ENCODE data around the gene PPP4R4.

PPP4R4 gene

GRCh38 chr14:94291906-94292525 lies 117.9 kb downstream of the PPP4R4 start:
- Histone ChIP-seq H2AK5ac (ENCODE audit: low read length, severe bottlenecking) (no peak overlapping the region), H3K4ac (ENCODE audit: low read depth in 1 of 2, low read length in 2 of 2) (no peak overlapping the region), H2BK15ac (ENCODE audit: low read depth, poor library complexity, severe bottlenecking) (no peak overlapping the region), H3K79me1 (replicated peaks; ENCODE audit: low read length, poor library complexity, severe bottlenecking) (no peaks in the 10 kb centered on the region), H3K27me3 (ENCODE audit: control insufficient read depth in 1 of 2, insufficient read depth in 1 of 2, low read length in 2 of 2) (peaks cover 0 to 12% of the 10 kb centered on the region in 2 experiments), H3K23ac (ENCODE audit: low read length in 2 of 2) (no peak overlapping the region), H3K9me3 (ENCODE audit: control insufficient read depth, low read length) (no peaks in the 10 kb centered on the region), H3K4me1 (ENCODE audit: control insufficient read depth, insufficient read depth, low read depth, low read length) (no peaks in the 10 kb centered on the region), H3K4me2 (ENCODE audit: low read length, poor library complexity, severe bottlenecking) (no peak overlapping the region), H3K9ac (ENCODE audit: low read length) (no peak overlapping the region), H3K14ac (ENCODE audit: low read length in 2 of 2) (no peak overlapping the region), H3K18ac (ENCODE audit: low read depth in 1 of 2, low read length in 2 of 2) (no peak overlapping the region), H3K36me3 (ENCODE audit: control insufficient read depth in 1 of 2, insufficient read depth in 2 of 2, low read depth in 1 of 2, low read length in 2 of 2) (no peaks in the 10 kb centered on the region), H2BK12ac (ENCODE audit: low read length in 2 of 2) (no peak overlapping the region), H3K27ac (ENCODE audit: low read length, poor library complexity, severe bottlenecking) (no peak overlapping the region), H2BK5ac (ENCODE audit: low read depth, low read length, poor library complexity, severe bottlenecking) (no peak overlapping the region), H3K4me3 (ENCODE audit: insufficient read depth in 1 of 2, low read depth in 1 of 2, low read length in 2 of 2) (no peak overlapping the region), H2AFZ (ENCODE audit: low read depth, low read length) (no peak overlapping the region), H4K8ac (ENCODE audit: low read length) (no peak overlapping the region), H2BK120ac (ENCODE audit: low read depth, low read length) (no peak overlapping the region), H4K91ac (ENCODE audit: low read length) (no peak overlapping the region)
- WGBS, result 77% methylated on average over 15 of the region's 15 CpGs
- no peak for DNase-seq

GRCh38 chr14:94292526-94292871 lies 118.4 kb downstream of the PPP4R4 start:
- Histone ChIP-seq H3K4ac (ENCODE audit: low read depth in 1 of 2, low read length in 2 of 2) (no peak overlapping the region), H3K4me2 (ENCODE audit: low read length, poor library complexity, severe bottlenecking) (no peak overlapping the region), H2BK120ac (ENCODE audit: low read depth, low read length) (no peak overlapping the region), H3K18ac (ENCODE audit: low read depth in 1 of 2, low read length in 2 of 2) (no peak overlapping the region), H3K36me3 (ENCODE audit: control insufficient read depth in 1 of 2, insufficient read depth in 2 of 2, low read depth in 1 of 2, low read length in 2 of 2) (no peaks in the 10 kb centered on the region), H3K27me3 (ENCODE audit: control insufficient read depth in 1 of 2, insufficient read depth in 1 of 2, low read length in 2 of 2) (peaks cover 0 to 12% of the 10 kb centered on the region in 2 experiments), H2BK12ac (ENCODE audit: low read length in 2 of 2) (no peak overlapping the region), H2AFZ (ENCODE audit: low read depth, low read length) (no peak overlapping the region), H3K79me1 (replicated peaks; ENCODE audit: low read length, poor library complexity, severe bottlenecking) (no peaks in the 10 kb centered on the region), H4K8ac (ENCODE audit: low read length) (no peak overlapping the region), H2BK5ac (ENCODE audit: low read depth, low read length, poor library complexity, severe bottlenecking) (no peak overlapping the region), H2BK15ac (ENCODE audit: low read depth, poor library complexity, severe bottlenecking) (no peak overlapping the region), H3K27ac (ENCODE audit: low read length, poor library complexity, severe bottlenecking) (no peak overlapping the region), H3K4me1 (ENCODE audit: control insufficient read depth, insufficient read depth, low read depth, low read length) (no peaks in the 10 kb centered on the region), H3K14ac (ENCODE audit: low read length in 2 of 2) (no peak overlapping the region), H3K9me3 (ENCODE audit: control insufficient read depth, low read length) (no peaks in the 10 kb centered on the region), H3K9ac (ENCODE audit: low read length) (no peak overlapping the region), H4K91ac (ENCODE audit: low read length) (no peak overlapping the region), H3K4me3 (ENCODE audit: insufficient read depth in 1 of 2, low read depth in 1 of 2, low read length in 2 of 2) (no peak overlapping the region), H2AK5ac (ENCODE audit: low read length, severe bottlenecking) (no peak overlapping the region), H3K23ac (ENCODE audit: low read length in 2 of 2) (no peak overlapping the region)
- WGBS, result 70% methylated on average over 3 of the region's 3 CpGs
- no peak for DNase-seq

- H3K4me3 ChIP-seq (ENCODE audit: insufficient read depth in 1 of 2, low read depth in 1 of 2, low read length in 2 of 2), result no peak within 1 kb of the TSS
- WGBS, result 59% methylated on average over 9 of the region's 10 CpGs
- no peak within 1 kb of the TSS for H2BK5ac ChIP-seq (ENCODE audit: low read depth, low read length, poor library complexity, severe bottlenecking)
These were observed 118.9 kb downstream of the PPP4R4 start, which contains the start of gene SERPINA10 for GRCh38 chr14:94292872-94293577. TSS of gene SERPINA10 (minus strand) at chr14:94293268. CDS start at chr14:94290593, 2,675 bp downstream.

GRCh38 chr14:94293578-94293924 lies 119.4 kb downstream of the PPP4R4 start:
- H2BK120ac ChIP-seq (ENCODE audit: low read depth, low read length), result no peak overlapping the region
- no peak overlapping the region for H2BK12ac ChIP-seq (ENCODE audit: low read length in 2 of 2)
- no peak overlapping the region for H3K4me2 ChIP-seq (ENCODE audit: low read length, poor library complexity, severe bottlenecking)
- H2BK15ac ChIP-seq (ENCODE audit: low read depth, poor library complexity, severe bottlenecking), result no peak overlapping the region
- H3K27ac ChIP-seq (ENCODE audit: low read length, poor library complexity, severe bottlenecking), result no peak overlapping the region
- no peak overlapping the region for H3K4me3 ChIP-seq (ENCODE audit: insufficient read depth in 1 of 2, low read depth in 1 of 2, low read length in 2 of 2)
- peaks cover 0 to 12% of the 10 kb centered on the region in 2 experiments for H3K27me3 ChIP-seq (ENCODE audit: control insufficient read depth in 1 of 2, insufficient read depth in 1 of 2, low read length in 2 of 2)
- H3K9me3 ChIP-seq (ENCODE audit: control insufficient read depth, low read length), result no peaks in the 10 kb centered on the region
- no peaks in the 10 kb centered on the region for H3K79me1 ChIP-seq (replicated peaks; ENCODE audit: low read length, poor library complexity, severe bottlenecking)
- H2BK5ac ChIP-seq (ENCODE audit: low read depth, low read length, poor library complexity, severe bottlenecking), result no peak overlapping the region
- H3K4me1 ChIP-seq (ENCODE audit: control insufficient read depth, insufficient read depth, low read depth, low read length), result no peaks in the 10 kb centered on the region
- H2AFZ ChIP-seq (ENCODE audit: low read depth, low read length), result no peak overlapping the region
- WGBS, result no CpG with 5 or more reads among the region's 3 CpGs
- no peak for DNase-seq
- no peak overlapping the region for H3K9ac ChIP-seq (ENCODE audit: low read length)
- no peak overlapping the region for H3K4ac ChIP-seq (ENCODE audit: low read depth in 1 of 2, low read length in 2 of 2)
- H3K36me3 ChIP-seq (ENCODE audit: control insufficient read depth in 1 of 2, insufficient read depth in 2 of 2, low read depth in 1 of 2, low read length in 2 of 2), result no peaks in the 10 kb centered on the region
- no peak overlapping the region for H4K91ac ChIP-seq (ENCODE audit: low read length)
- no peak overlapping the region for H2AK5ac ChIP-seq (ENCODE audit: low read length, severe bottlenecking)
- no peak overlapping the region for H3K14ac ChIP-seq (ENCODE audit: low read length in 2 of 2)
- H4K8ac ChIP-seq (ENCODE audit: low read length), result no peak overlapping the region
- no peak overlapping the region for H3K23ac ChIP-seq (ENCODE audit: low read length in 2 of 2)
- H3K18ac ChIP-seq (ENCODE audit: low read depth in 1 of 2, low read length in 2 of 2), result no peak overlapping the region

More at GRCh38 chr14:94292872-94293577, 118.9 kb downstream of the PPP4R4 start, which contains the start of gene SERPINA10:
- no peak within 1 kb of the TSS for H4K91ac ChIP-seq (ENCODE audit: low read length)
- no peak within 1 kb of the TSS for H3K27ac ChIP-seq (ENCODE audit: low read length, poor library complexity, severe bottlenecking)
- H3K23ac ChIP-seq (ENCODE audit: low read length in 2 of 2), result no peak within 1 kb of the TSS
- DNase-seq, result no peak
- H3K18ac ChIP-seq (ENCODE audit: low read depth in 1 of 2, low read length in 2 of 2), result no peak within 1 kb of the TSS
- H2BK120ac ChIP-seq (ENCODE audit: low read depth, low read length), result no peak within 1 kb of the TSS
- H3K79me1 ChIP-seq (replicated peaks; ENCODE audit: low read length, poor library complexity, severe bottlenecking), result no peaks in the 10 kb centered on the region
- H3K9ac ChIP-seq (ENCODE audit: low read length), result no peak within 1 kb of the TSS
- H2AK5ac ChIP-seq (ENCODE audit: low read length, severe bottlenecking), result no peak within 1 kb of the TSS
- H3K4me1 ChIP-seq (ENCODE audit: control insufficient read depth, insufficient read depth, low read depth, low read length), result no peaks in the 10 kb centered on the region
- H4K8ac ChIP-seq (ENCODE audit: low read length), result no peak within 1 kb of the TSS
- peaks cover 0 to 12% of the 10 kb centered on the region in 2 experiments for H3K27me3 ChIP-seq (ENCODE audit: control insufficient read depth in 1 of 2, insufficient read depth in 1 of 2, low read length in 2 of 2)
- H3K4ac ChIP-seq (ENCODE audit: low read depth in 1 of 2, low read length in 2 of 2), result no peak within 1 kb of the TSS
- H3K36me3 ChIP-seq (ENCODE audit: control insufficient read depth in 1 of 2, insufficient read depth in 2 of 2, low read depth in 1 of 2, low read length in 2 of 2), result no peaks in the 10 kb centered on the region
- no peaks in the 10 kb centered on the region for H3K9me3 ChIP-seq (ENCODE audit: control insufficient read depth, low read length)
- no peak within 1 kb of the TSS for H2AFZ ChIP-seq (ENCODE audit: low read depth, low read length)
- H2BK12ac ChIP-seq (ENCODE audit: low read length in 2 of 2), result no peak within 1 kb of the TSS
- H2BK15ac ChIP-seq (ENCODE audit: low read depth, poor library complexity, severe bottlenecking), result no peak within 1 kb of the TSS
- H3K4me2 ChIP-seq (ENCODE audit: low read length, poor library complexity, severe bottlenecking), result no peak within 1 kb of the TSS
- H3K14ac ChIP-seq (ENCODE audit: low read length in 2 of 2), result no peak within 1 kb of the TSS

Measured in mesenchymal stem cell (in vitro differentiated cells and primary cell).